ENCODE data around the gene ZFHX3.

ZFHX3 gene

GRCh38 chr16:72983728-72984350 lies 64.1 kb downstream of the ZFHX3 start:
- Histone ChIP-seq H3K4me3 (ENCODE audit: low read length) (no peak overlapping the region), H3K9me3 (ENCODE audit: insufficient read depth, low read length) (no peaks in the 10 kb centered on the region), H3K9ac (ENCODE audit: low read length) (no peak overlapping the region), H2AFZ (ENCODE audit: low read depth, low read length) (no peak overlapping the region), H3K79me2 (ENCODE audit: low read length) (peaks cover 14% of the 10 kb centered on the region), H3K36me3 (replicated peaks; ENCODE audit: low read depth, low read length) (no peaks in the 10 kb centered on the region), H3K4me1 (ENCODE audit: low read length) (peaks cover 3% of the 10 kb centered on the region), H3K27ac (ENCODE audit: low read length) (no peak overlapping the region), H3K4me2 (ENCODE audit: low read length) (no peak overlapping the region), H4K20me1 (ENCODE audit: insufficient read depth, low read length) (no peaks in the 10 kb centered on the region; the same call in 1 of the 2 replicates), H3K27me3 (ENCODE audit: low read depth, low read length) (no peaks in the 10 kb centered on the region)
- TF ChIP-seq CTCF (IDR thresholded peaks at IDR 0.05; ENCODE audit: low read depth, low read length): no peak
- TF ChIP-seq EZH2phosphoT487 (IDR thresholded peaks at IDR 0.05; ENCODE audit: low read depth): no peak

GRCh38 chr16:72983241-72983640 lies 64.7 kb downstream of the ZFHX3 start:
- H3K27ac ChIP-seq (ENCODE audit: low read length): no peak overlapping the region
- H3K4me2 ChIP-seq (ENCODE audit: low read length): no peak overlapping the region
- peaks cover 9% of the 10 kb centered on the region for H3K4me1 ChIP-seq (ENCODE audit: low read length)
- H3K9me3 ChIP-seq (ENCODE audit: insufficient read depth, low read length): no peaks in the 10 kb centered on the region
- H3K27me3 ChIP-seq (ENCODE audit: low read depth, low read length): no peaks in the 10 kb centered on the region
- H3K9ac ChIP-seq (ENCODE audit: low read length): no peak overlapping the region
- TF ChIP-seq EZH2phosphoT487 (IDR thresholded peaks at IDR 0.05; ENCODE audit: low read depth) (no peak), CTCF (IDR thresholded peaks at IDR 0.05; ENCODE audit: low read depth, low read length) (no peak)
- H3K36me3 ChIP-seq (replicated peaks; ENCODE audit: low read depth, low read length): no peaks in the 10 kb centered on the region
- peaks cover 20% of the 10 kb centered on the region for H3K79me2 ChIP-seq (ENCODE audit: low read length)
- no peak overlapping the region for H2AFZ ChIP-seq (ENCODE audit: low read depth, low read length)
- H4K20me1 ChIP-seq (ENCODE audit: insufficient read depth, low read length): no peaks in the 10 kb centered on the region; the same call in 1 of the 2 replicates
- no peak overlapping the region for H3K4me3 ChIP-seq (ENCODE audit: low read length)

- Histone ChIP-seq H3K79me2 (ENCODE audit: low read length) (peaks cover 18% of the 10 kb centered on the region), H3K4me2 (ENCODE audit: low read length) (no peak overlapping the region), H3K27ac (ENCODE audit: low read length) (no peak overlapping the region), H2AFZ (ENCODE audit: low read depth, low read length) (no peak overlapping the region), H3K27me3 (ENCODE audit: low read depth, low read length) (no peaks in the 10 kb centered on the region), H3K9me3 (ENCODE audit: insufficient read depth, low read length) (no peaks in the 10 kb centered on the region), H3K36me3 (replicated peaks; ENCODE audit: low read depth, low read length) (no peaks in the 10 kb centered on the region), H3K4me3 (ENCODE audit: low read length) (no peak overlapping the region), H3K4me1 (ENCODE audit: low read length) (peaks cover 24% of the 10 kb centered on the region), H3K9ac (ENCODE audit: low read length) (no peak overlapping the region), H4K20me1 (ENCODE audit: insufficient read depth, low read length) (no peaks in the 10 kb centered on the region; the same call in 1 of the 2 replicates)
- TF ChIP-seq CTCF (IDR thresholded peaks at IDR 0.05; ENCODE audit: low read depth, low read length): no peak
- no peak for TF ChIP-seq EZH2phosphoT487 (IDR thresholded peaks at IDR 0.05; ENCODE audit: low read depth)
These were observed 68.0 kb downstream of the ZFHX3 start for GRCh38 chr16:72979974-72980373.

GRCh38 chr16:72978212-72978611 lies 69.7 kb downstream of the ZFHX3 start:
- H3K36me3 ChIP-seq (replicated peaks; ENCODE audit: low read depth, low read length): no peaks in the 10 kb centered on the region
- peak overlapping the region; percentile 37; the same call in 1 of the 2 replicates for H3K4me3 ChIP-seq (ENCODE audit: low read length)
- no peaks in the 10 kb centered on the region for H3K9me3 ChIP-seq (ENCODE audit: insufficient read depth, low read length)
- H3K9ac ChIP-seq (ENCODE audit: low read length): no peak overlapping the region
- no peaks in the 10 kb centered on the region for H4K20me1 ChIP-seq (ENCODE audit: insufficient read depth, low read length)
- TF ChIP-seq CTCF (IDR thresholded peaks at IDR 0.05; ENCODE audit: low read depth, low read length) (no peak), EZH2phosphoT487 (IDR thresholded peaks at IDR 0.05; ENCODE audit: low read depth) (no peak)
- no peaks in the 10 kb centered on the region for H3K27me3 ChIP-seq (ENCODE audit: low read depth, low read length)
- no peak overlapping the region; the same call in 1 of the 2 replicates for H3K27ac ChIP-seq (ENCODE audit: low read length)
- peak overlapping the region; percentile 63 for H3K4me2 ChIP-seq (ENCODE audit: low read length)
- no peak overlapping the region for H2AFZ ChIP-seq (ENCODE audit: low read depth, low read length)
- peaks cover 18% of the 10 kb centered on the region for H3K79me2 ChIP-seq (ENCODE audit: low read length)
- peaks cover 24% of the 10 kb centered on the region for H3K4me1 ChIP-seq (ENCODE audit: low read length)
